ENCODE measurements around the gene GALNT2. TPM values are rescaled to one million over a fixed set of nuclear protein-coding genes. Genes with fewer than 3 reads are reported as not detected.

The GALNT2 gene
- total and polyA plus RNA-seq, 2 donors from 2014 or later = 20.2 to 59.2 TPM

- intact Hi-C loops (cut with DNase I) = no loop called here
- no peak for FAIRE-seq
- DNase-seq = peak in 1 of 5 donors; percentile 55
Measured at GRCh38 chr1:230301322-230301721, 234.3 kb downstream of the GALNT2 start.

DNA sequence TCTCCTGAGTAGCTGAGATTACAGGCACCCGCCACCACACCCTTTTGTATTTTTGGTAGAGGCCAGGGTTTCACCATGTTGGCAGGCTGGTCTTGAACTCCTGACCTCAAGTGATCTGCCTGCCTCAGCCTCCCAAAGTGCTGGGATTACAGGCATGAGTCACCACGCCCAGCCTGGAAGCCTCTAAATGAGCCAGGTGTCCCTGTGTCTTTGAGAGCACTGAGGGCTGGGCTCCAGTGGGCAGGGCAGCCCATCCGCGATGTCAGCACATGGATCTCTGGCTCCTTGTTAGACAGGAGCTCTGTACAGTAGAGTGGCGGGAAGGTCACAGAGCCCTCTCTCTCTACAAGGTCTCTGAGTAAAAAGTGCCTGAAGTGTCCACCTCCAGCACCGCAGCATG is 234.8 kb downstream of the GALNT2 start:
- Histone ChIP-seq H3K4me1 (ENCODE audit: control insufficient read depth in 2 of 3, insufficient read depth in 2 of 3, low read depth in 1 of 3, low read length in 3 of 3) (no peaks in the 10 kb centered on the region), H3K27me3 (ENCODE audit: control insufficient read depth, insufficient read depth, low read length) (no peaks in the 10 kb centered on the region), H3K9ac (ENCODE audit: low read length in 3 of 3) (no peak overlapping the region), H3K4me3 (ENCODE audit: low read length in 3 of 3) (no peak overlapping the region), H3K9me3 (ENCODE audit: control insufficient read depth in 2 of 3, insufficient read depth in 1 of 3, low read length in 3 of 3) (no peaks in the 10 kb centered on the region), H3K36me3 (ENCODE audit: control insufficient read depth in 2 of 3, insufficient read depth in 3 of 3, low read length in 3 of 3) (no peaks in the 10 kb centered on the region), H3K27ac (ENCODE audit: low read depth in 2 of 2, low read length in 2 of 2) (no peak overlapping the region)
- DNase-seq (peak in 1 of 5 donors; percentile 42), FAIRE-seq (no peak)
- intact Hi-C loops (cut with DNase I) = no loop called here
- no peak for TF ChIP-seq CTCF (IDR thresholded peaks at IDR 0.05; ENCODE audit: borderline replicate concordance, extremely low read depth, insufficient read depth)

More at GRCh38 chr1:230301322-230301721, 234.3 kb downstream of the GALNT2 start:
- Histone ChIP-seq H3K9ac (ENCODE audit: low read length in 3 of 3) (no peak overlapping the region), H3K9me3 (ENCODE audit: control insufficient read depth in 2 of 3, insufficient read depth in 1 of 3, low read length in 3 of 3) (no peaks in the 10 kb centered on the region), H3K4me1 (ENCODE audit: control insufficient read depth in 2 of 3, insufficient read depth in 2 of 3, low read depth in 1 of 3, low read length in 3 of 3) (no peaks in the 10 kb centered on the region), H3K27me3 (ENCODE audit: control insufficient read depth, insufficient read depth, low read length) (no peaks in the 10 kb centered on the region), H3K4me3 (ENCODE audit: low read length in 3 of 3) (no peak overlapping the region), H3K36me3 (ENCODE audit: control insufficient read depth in 2 of 3, insufficient read depth in 3 of 3, low read length in 3 of 3) (no peaks in the 10 kb centered on the region), H3K27ac (ENCODE audit: low read depth in 2 of 2, low read length in 2 of 2) (no peak overlapping the region)
- TF ChIP-seq CTCF (IDR thresholded peaks at IDR 0.05; ENCODE audit: borderline replicate concordance, extremely low read depth, insufficient read depth) = no peak

DNA sequence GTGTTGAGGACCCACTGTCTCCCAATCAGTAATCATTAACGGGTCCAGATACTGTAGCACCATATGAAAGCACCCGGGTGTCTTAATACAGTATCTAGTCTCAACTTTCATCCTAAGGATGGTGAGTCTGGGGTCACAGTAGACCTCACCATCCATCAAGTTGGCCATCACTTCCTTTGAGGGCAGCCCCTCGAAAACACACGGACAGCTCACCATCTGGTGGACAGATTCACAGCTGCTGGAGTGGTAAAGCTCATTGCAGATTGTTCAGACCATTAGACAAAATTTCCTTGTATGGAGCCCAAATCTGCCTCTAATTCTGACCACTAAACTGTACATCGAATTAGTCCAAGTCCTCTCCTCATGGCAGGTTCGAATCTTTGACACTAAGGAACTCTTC is 236.0 kb downstream of the GALNT2 start:
- H3K9me3 ChIP-seq (ENCODE audit: control insufficient read depth in 2 of 3, insufficient read depth in 1 of 3, low read length in 3 of 3) = no peaks in the 10 kb centered on the region
- H3K4me3 ChIP-seq (ENCODE audit: low read length in 3 of 3) = no peak overlapping the region
- H3K9ac ChIP-seq (ENCODE audit: low read length in 3 of 3) = no peak overlapping the region
- DNase-seq (no peak), FAIRE-seq (no peak)
- H3K4me1 ChIP-seq (ENCODE audit: control insufficient read depth in 2 of 3, insufficient read depth in 2 of 3, low read depth in 1 of 3, low read length in 3 of 3) = peaks cover 0 to 2% (median 0%) of the 10 kb centered on the region in 3 donors
- no peak overlapping the region for H3K27ac ChIP-seq (ENCODE audit: low read depth in 2 of 2, low read length in 2 of 2)
- no peaks in the 10 kb centered on the region for H3K27me3 ChIP-seq (ENCODE audit: control insufficient read depth, insufficient read depth, low read length)
- no peak for TF ChIP-seq CTCF (IDR thresholded peaks at IDR 0.05; ENCODE audit: borderline replicate concordance, extremely low read depth, insufficient read depth)
- intact Hi-C loops (cut with DNase I) = no loop called here
- no peaks in the 10 kb centered on the region for H3K36me3 ChIP-seq (ENCODE audit: control insufficient read depth in 2 of 3, insufficient read depth in 3 of 3, low read length in 3 of 3)

DNA sequence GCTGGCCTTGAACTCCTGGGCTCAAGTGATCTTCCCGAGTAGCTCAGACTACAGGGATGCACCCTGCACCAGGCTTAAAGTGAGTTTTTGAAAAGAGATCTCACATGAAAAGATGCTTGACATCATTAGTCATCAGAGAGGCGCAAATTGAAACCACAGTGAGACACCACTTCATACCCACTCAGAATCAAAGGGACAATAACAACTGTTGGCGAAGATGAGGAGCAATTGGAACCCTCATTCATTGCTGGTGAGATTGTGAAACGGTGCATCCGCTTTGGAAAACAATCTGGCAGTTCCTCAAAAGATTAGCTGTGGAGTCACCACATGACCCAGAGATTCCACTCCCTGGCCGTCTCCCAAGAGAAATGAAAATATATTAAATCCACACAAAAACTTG is 236.8 kb downstream of the GALNT2 start:
- DNase-seq = peak in 1 of 5 donors; percentile 5
- intact Hi-C loops (cut with DNase I) = no loop called here

More for the DNA sequence above, 236.8 kb downstream of the GALNT2 start:
- peaks cover 0 to 2% (median 0%) of the 10 kb centered on the region in 3 donors for H3K4me1 ChIP-seq (ENCODE audit: control insufficient read depth in 2 of 3, insufficient read depth in 2 of 3, low read depth in 1 of 3, low read length in 3 of 3)
- no peak overlapping the region for H3K4me3 ChIP-seq (ENCODE audit: low read length in 3 of 3)
- FAIRE-seq = no peak
- H3K27me3 ChIP-seq (ENCODE audit: control insufficient read depth, insufficient read depth, low read length) = no peaks in the 10 kb centered on the region
- no peak overlapping the region for H3K9ac ChIP-seq (ENCODE audit: low read length in 3 of 3)
- H3K27ac ChIP-seq (ENCODE audit: low read depth in 2 of 2, low read length in 2 of 2) = no peak overlapping the region
- no peaks in the 10 kb centered on the region for H3K9me3 ChIP-seq (ENCODE audit: control insufficient read depth in 2 of 3, insufficient read depth in 1 of 3, low read length in 3 of 3)
- no peaks in the 10 kb centered on the region for H3K36me3 ChIP-seq (ENCODE audit: control insufficient read depth in 2 of 3, insufficient read depth in 3 of 3, low read length in 3 of 3)
- TF ChIP-seq CTCF (IDR thresholded peaks at IDR 0.05; ENCODE audit: borderline replicate concordance, extremely low read depth, insufficient read depth) = no peak

All from kidney (tissue), 14 donors.